ENCODE measurements around the gene AHNAK2.

GRCh38 chr14:104889375-104889757 lies 88.8 kb downstream of the AHNAK2 start:
- TF ChIP-seq EZH2 (IDR thresholded peaks at IDR 0.05; ENCODE audit: insufficient read depth, poor library complexity, severe bottlenecking) (no peak), EZH2phosphoT487 (IDR thresholded peaks at IDR 0.05; ENCODE audit: insufficient read depth, low read depth) (no peak)
